HepG2 (cell line): ENCODE data around the gene ULK3. TPM values are rescaled to one million over a fixed set of nuclear protein-coding genes. Genes with fewer than 3 reads are reported as not detected.

Experiments
- DMAP1 ChIP-seq: IDR thresholded peaks from 2 replicates; pipeline ENCODE4 v1.6.1; 2016
- FOXK2 ChIP-seq: fragments of 450-650 bp; IDR thresholded peaks from 2 replicates; pipeline ENCODE4 v1.6.1; 2016
- HNF4G ChIP-seq, 2 experiments: sonication (generic) in 1 of 2; formaldehyde crosslinking in 1 of 2; IDR thresholded peaks; 2 replicates each; pipeline versions ENCODE4 v1.4.0 to v1.6.1; 2011 to 2020; ENCODE audit warnings: borderline replicate concordance in 2 of 2, low read depth in 2 of 2, mild to moderate bottlenecking in 2 of 2, low read length in 1 of 2, missing genetic modification reagents in 1 of 2, moderate library complexity in 1 of 2
- KLF15 ChIP-seq: sonication (generic); formaldehyde crosslinking; IDR thresholded peaks from 2 replicates; pipeline ENCODE4 v1.8.1; 2023; ENCODE audit warnings: borderline replicate concordance, mild to moderate bottlenecking, inconsistent platforms, missing genetic modification reagents, mixed read lengths
- LRRFIP1 ChIP-seq: sonication (generic); formaldehyde crosslinking; conservative IDR thresholded peaks from 2 replicates; pipeline ENCODE4 v1.4.0; 2020; ENCODE audit warnings: missing genetic modification reagents
- MYC ChIP-seq: sonication (generic); formaldehyde crosslinking; IDR thresholded peaks from 2 replicates; pipeline ENCODE4 v1.9.0; 2021; ENCODE audit warnings: missing genetic modification reagents, borderline replicate concordance
- PRDM10 ChIP-seq: sonication (generic); formaldehyde crosslinking; IDR thresholded peaks from 2 replicates; pipeline ENCODE4 v1.4.0; 2020; ENCODE audit warnings: low read depth, missing genetic modification reagents
- PRPF4 ChIP-seq: fragments of 200-400 bp; formaldehyde crosslinking; IDR thresholded peaks from 2 replicates; pipeline ENCODE4 v1.6.1; 2016; ENCODE audit warnings: low read length, low read depth; ENCODE audit not compliant: poor library complexity, severe bottlenecking
- SALL1 ChIP-seq: sonication (generic); formaldehyde crosslinking; IDR thresholded peaks from 2 replicates; pipeline ENCODE4 v1.8.0; 2022; ENCODE audit warnings: mild to moderate bottlenecking, missing genetic modification reagents
- TEAD2 ChIP-seq: sonication (generic); formaldehyde crosslinking; IDR thresholded peaks from 2 replicates; pipeline ENCODE4 v1.9.0; 2021; ENCODE audit warnings: missing genetic modification reagents
- UBTF ChIP-seq: sonication (generic); formaldehyde crosslinking; IDR thresholded peaks from 2 replicates; pipeline ENCODE4 v1.4.0; 2020; ENCODE audit warnings: mild to moderate bottlenecking, missing genetic modification reagents
- ZMYM3 ChIP-seq: sonication (generic); formaldehyde crosslinking; IDR thresholded peaks from 2 replicates; pipeline ENCODE4 v1.5.1; 2020; ENCODE audit warnings: mild to moderate bottlenecking, missing genetic modification reagents
- ZNF235 ChIP-seq: sonication (generic); formaldehyde crosslinking; IDR thresholded peaks from 2 replicates; pipeline ENCODE4 v1.8.1; 2023; ENCODE audit warnings: mild to moderate bottlenecking, missing genetic modification reagents, borderline replicate concordance
- ZNF282 ChIP-seq: fragments of 450-650 bp; IDR thresholded peaks from 2 replicates; pipeline ENCODE4 v1.6.1; 2018; ENCODE audit not compliant: partially characterized antibody
- ZNF609 ChIP-seq: sonication (generic); formaldehyde crosslinking; IDR thresholded peaks from 2 replicates; pipeline ENCODE4 v1.4.0; 2020; ENCODE audit warnings: mild to moderate bottlenecking, missing genetic modification reagents, borderline replicate concordance
- ZNF83 ChIP-seq: sonication (generic); formaldehyde crosslinking; IDR thresholded peaks from 2 replicates; pipeline ENCODE4 v1.4.0; 2020; ENCODE audit warnings: missing genetic modification reagents, mild to moderate bottlenecking, borderline replicate concordance
- polyA plus RNA-seq, 8 experiments: library from polyadenylated mRNA; depleted of rRNA in 3 of 8; stranded (reverse) in 7 of 8; unstranded in 1 of 8; fragments of >200 nt; fragmentation: Illumina TruSeq in 4 of 8; extraction: Trizol in 4 of 8; gene quantifications; 2 replicates each; pipeline versions ENCODE4 v1.2.1 to v1.2.3, GENCODE V29; 2011 to 2016; ENCODE audit warnings: low read depth in 4 of 8, missing spikeins in 1 of 8, mixed read lengths in 1 of 8; ENCODE audit not compliant: insufficient read depth in 1 of 8
- total RNA-seq, 5 experiments: library from RNA; depleted of rRNA; stranded (reverse); fragments of >200 nt; fragmentation: Illumina TruSeq; extraction: Trizol; gene quantifications; 2 replicates each; pipeline ENCODE4 v1.2.3, GENCODE V29; 2016; ENCODE audit warnings: low read depth in 1 of 5

Gene ULK3
- total and polyA plus RNA-seq, 2 of the 13 experiments (the other 11 are each of a cell fraction or from before 2014, with no cell fraction given) = 15.2 to 23.7 TPM

GRCh38 chr15:74817370-74817737 is 25.6 kb downstream of the ULK3 start (continued):
- TF ChIP-seq LRRFIP1 (CRISPR knock-in tag) (no peak), SALL1 (CRISPR knock-in tag) (0 out of 2 replicates have a peak, but pooled peaks have one; percentile 23), PRDM10 (CRISPR knock-in tag) (peak; percentile 20; the same call in 1 of the 2 replicates), ZNF235 (CRISPR knock-in tag) (no peak), ZNF609 (no peak), HNF4G (IDR thresholded peaks at IDR 0.05; ENCODE audit: borderline replicate concordance, low read depth, low read length) (no peak), HNF4G (CRISPR knock-in tag; IDR thresholded peaks at IDR 0.05; ENCODE audit: borderline replicate concordance, low read depth) (no peak), ZNF83 (CRISPR knock-in tag) (no peak), ZNF282 (no peak), PRPF4 (no peak), TEAD2 (CRISPR knock-in tag) (no peak), FOXK2 (no peak), MYC (CRISPR knock-in tag) (no peak), KLF15 (CRISPR knock-in tag) (no peak), ZMYM3 (no peak), UBTF (CRISPR knock-in tag) (peak; percentile 59; the same call in 1 of the 2 replicates), DMAP1 (CRISPR knock-in tag) (no peak)
